ENCODE measurements around the gene AGBL3.
"Not testable (repeated sequence)": the region's sequence is repeated elsewhere in the genome, so short reads cannot be mapped to it uniquely, and the experiment has no call there.

DNA sequence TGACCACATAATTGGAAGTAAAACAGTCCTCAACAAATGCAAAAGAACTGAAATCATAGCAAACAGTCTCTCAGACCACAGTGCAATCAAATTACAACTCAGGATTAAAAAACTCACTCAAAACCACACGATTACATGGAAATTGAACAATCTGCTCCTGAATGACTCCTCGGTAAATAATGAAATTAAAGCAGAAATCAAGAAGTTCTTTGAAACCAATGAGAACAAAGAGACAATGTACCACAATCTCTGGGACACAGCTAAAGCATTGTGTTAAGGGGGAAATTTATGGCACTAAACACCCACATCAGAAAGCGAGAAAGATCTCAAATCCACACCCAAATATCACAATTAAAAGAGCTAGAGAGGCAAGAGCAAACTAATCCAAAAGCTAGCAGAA is 138.3 kb downstream of the AGBL3 start:
- not testable (repeated sequence) for TF ChIP-seq CTCF (IDR thresholded peaks at IDR 0.05); POLR2A (IDR thresholded peaks at IDR 0.05; ENCODE audit: low read depth)

Measured in esophagus muscularis mucosa (tissue), 3 donors.